IMR-90 (cell line): ENCODE results near the gene SRSF3. TPM values are rescaled to one million over a fixed set of nuclear protein-coding genes. Genes with fewer than 3 reads are reported as not detected.

ENCODE experiments used
- ATAC-seq: fragments of 200-7000 bp; cut with Tn5 transposase; 2 replicates; pipeline ENCODE4 v1.9.1; 2020; ENCODE audit warnings: low read depth, mild to moderate bottlenecking, moderate library complexity
- BruUV-seq: library from RNA; stranded (reverse); fragments of 400-500 nt; replicated peaks from 2 replicates; lab custom pipeline; 2021; lab: Mats Ljungman, UMichigan
- CTCF ChIA-PET: fragments of 300-600 bp; formaldehyde crosslinking; extraction: SDS; loops from one replicate; lab custom pipeline; 2021; ENCODE audit warnings: antibody characterized with exemption; lab: Yijun Ruan, JAX
- POLR2A ChIA-PET: fragments of 300-600 bp; sonication (Branson Sonifier 250); formaldehyde crosslinking; loops from one replicate; lab custom pipeline; 2022; ENCODE audit warnings: antibody characterized with exemption; ENCODE audit not compliant: unreplicated experiment; lab: Charles Lee
- DNase-seq: peaks from one replicate; pipeline ENCODE4 v3.0.0; 2013
- H2AFZ ChIP-seq: replicated peaks from 2 replicates; pipeline ENCODE3; 2013; ENCODE audit warnings: low read length, mild to moderate bottlenecking; ENCODE audit not compliant: poor library complexity
- H2AK5ac ChIP-seq: 2 replicates; pipeline ENCODE4 v1.6.1; 2013; ENCODE audit warnings: low read depth, low read length, inconsistent platforms
- H2AK9ac ChIP-seq: replicated peaks from 2 replicates; pipeline ENCODE3; 2013; ENCODE audit warnings: mild to moderate bottlenecking, low read depth, low read length, moderate library complexity; ENCODE audit not compliant: poor library complexity
- H2BK120ac ChIP-seq: 2 replicates; pipeline ENCODE4 v1.6.1; 2013; ENCODE audit warnings: low read depth, low read length, inconsistent platforms
- H2BK15ac ChIP-seq: 3 replicates; pipeline ENCODE4 v1.6.1; 2013; ENCODE audit warnings: low read depth, low read length, inconsistent platforms
- H2BK20ac ChIP-seq: 2 replicates; pipeline ENCODE4 v1.6.1; 2013; ENCODE audit warnings: low read depth, mild to moderate bottlenecking, inconsistent platforms, low read length, moderate library complexity
- H2BK5ac ChIP-seq: 2 replicates; pipeline ENCODE4 v1.6.1; 2013; ENCODE audit warnings: mild to moderate bottlenecking, low read depth, low read length, inconsistent platforms; ENCODE audit not compliant: poor library complexity, severe bottlenecking
- H3K14ac ChIP-seq: replicated peaks from 2 replicates; pipeline ENCODE4 v1.6.1; 2013; ENCODE audit warnings: low read depth, low read length, inconsistent platforms
- H3K18ac ChIP-seq: 2 replicates; pipeline ENCODE4 v1.6.1; 2013; ENCODE audit warnings: low read depth, low read length, control low read depth
- H3K23ac ChIP-seq: 2 replicates; pipeline ENCODE4 v1.6.1; 2013; ENCODE audit warnings: low read depth, low read length, inconsistent platforms
- H3K27ac ChIP-seq: 2 replicates; pipeline ENCODE4 v1.5.1; 2013; ENCODE audit warnings: mild to moderate bottlenecking, control low read depth, low read length; ENCODE audit not compliant: insufficient read depth
- H3K27me3 ChIP-seq: 2 replicates; pipeline ENCODE4 v1.6.1; 2013; ENCODE audit warnings: low read length; ENCODE audit not compliant: control insufficient read depth, insufficient read depth
- H3K36me3 ChIP-seq: 2 replicates; pipeline ENCODE4 v1.6.1; 2013; ENCODE audit warnings: low read length, mixed read lengths; ENCODE audit not compliant: control insufficient read depth, insufficient read depth
- H3K4ac ChIP-seq: 2 replicates; pipeline ENCODE4 v1.6.1; 2013; ENCODE audit warnings: low read depth, low read length, inconsistent platforms
- H3K4me1 ChIP-seq: 2 replicates; pipeline ENCODE4 v1.6.1; 2013; ENCODE audit warnings: low read length, mixed read lengths; ENCODE audit not compliant: control insufficient read depth, insufficient read depth
- H3K4me2 ChIP-seq: 2 replicates; pipeline ENCODE4 v1.6.1; 2013; ENCODE audit warnings: low read depth, mild to moderate bottlenecking, control low read depth, low read length, moderate library complexity
- H3K4me3 ChIP-seq: 2 replicates; pipeline ENCODE4 v1.5.1; 2013; ENCODE audit warnings: low read depth, mild to moderate bottlenecking, control low read depth, low read length, moderate library complexity; ENCODE audit not compliant: insufficient read depth
- H3K56ac ChIP-seq: 2 replicates; pipeline ENCODE4 v1.6.1; 2013; ENCODE audit warnings: low read length, inconsistent platforms; ENCODE audit not compliant: insufficient read depth; ENCODE audit errors: extremely low read depth
- H3K79me1 ChIP-seq, 2 experiments: 2 replicates each; pipeline ENCODE4 v1.6.1; 2013; ENCODE audit warnings: low read length in 2 of 2, inconsistent platforms in 1 of 2, low read depth in 1 of 2
- H3K9ac ChIP-seq: 2 replicates; pipeline ENCODE4 v1.6.1; 2013; ENCODE audit warnings: low read depth, low read length, control low read depth
- H3K9me1 ChIP-seq: 2 replicates; pipeline ENCODE4 v1.6.1; 2013; ENCODE audit warnings: low read length, inconsistent platforms; ENCODE audit not compliant: insufficient read depth
- H3K9me3 ChIP-seq: 2 replicates; pipeline ENCODE4 v1.6.1; 2013; ENCODE audit warnings: low read length; ENCODE audit not compliant: control insufficient read depth, insufficient read depth
- H4K20me1 ChIP-seq: 2 replicates; pipeline ENCODE4 v1.6.1; 2013; ENCODE audit warnings: low read length, inconsistent platforms; ENCODE audit not compliant: insufficient read depth
- H4K5ac ChIP-seq: 2 replicates; pipeline ENCODE4 v1.6.1; 2013; ENCODE audit warnings: mild to moderate bottlenecking, low read depth, low read length, control low read depth
- H4K8ac ChIP-seq, 2 experiments: 2 replicates each; pipeline ENCODE4 v1.6.1; 2013; ENCODE audit warnings: low read depth in 2 of 2, low read length in 2 of 2, control low read depth in 1 of 2, inconsistent platforms in 1 of 2
- H4K91ac ChIP-seq: 2 replicates; pipeline ENCODE4 v1.6.1; 2013; ENCODE audit warnings: low read depth, low read length, inconsistent platforms; ENCODE audit not compliant: insufficient read depth
- BHLHE40 ChIP-seq: fragments of 150-350 bp; IDR thresholded peaks from 2 replicates; pipeline ENCODE4 v1.6.1; 2016; ENCODE audit warnings: mild to moderate bottlenecking, low read depth, low read length
- CEBPB ChIP-seq: IDR thresholded peaks from 2 replicates; pipeline ENCODE4 v1.6.1; 2012; ENCODE audit warnings: low read depth, low read length, improper control_type of control experiment
- FOS ChIP-seq: fragments of 150-350 bp; IDR thresholded peaks from 2 replicates; pipeline ENCODE4 v1.6.1; 2016; ENCODE audit warnings: low read depth, low read length
- MAFK ChIP-seq: IDR thresholded peaks from 2 replicates; pipeline ENCODE4 v1.6.1; 2012; ENCODE audit warnings: low read depth, low read length, improper control_type of control experiment
- MAZ ChIP-seq: IDR thresholded peaks from 2 replicates; pipeline ENCODE4 v1.6.1; 2012; ENCODE audit warnings: low read depth, mild to moderate bottlenecking, low read length, improper control_type of control experiment, moderate library complexity, borderline replicate concordance
- NFE2L2 ChIP-seq: fragments of 150-350 bp; IDR thresholded peaks from 2 replicates; pipeline ENCODE4 v1.6.1; 2016; ENCODE audit warnings: low read depth, mild to moderate bottlenecking, low read length
- RAD21 ChIP-seq: IDR thresholded peaks from 2 replicates; pipeline ENCODE4 v1.6.1; 2012; ENCODE audit warnings: low read length, improper control_type of control experiment
- SMC3 ChIP-seq: fragments of 150-350 bp; IDR thresholded peaks from 2 replicates; pipeline ENCODE4 v1.6.1; 2016; ENCODE audit warnings: low read depth, mild to moderate bottlenecking, antibody characterized with exemption, low read length, moderate library complexity
- WGBS, 2 experiments: methylation state at CpG; one replicate each; pipeline versions ENCODE4 v1.1.5 to v1.1.7; 2013; ENCODE audit warnings: missing lambda C conversion rate in 2 of 2; ENCODE audit not compliant: insufficient read length in 1 of 2; ENCODE audit errors: extremely low coverage in 2 of 2; 5-methylcytosine and 5-hydroxymethylcytosine counted together
- dilution Hi-C: fragments of 300-500 bp; cut with HindIII; formaldehyde crosslinking; loops from one replicate; pipeline ENCODE4 v1.14.3; 2018; ENCODE audit warnings: low sequenced_read_pairs; ENCODE audit not compliant: unreplicated experiment
- in situ Hi-C: fragments of 300-500 bp; cut with MboI; formaldehyde crosslinking; loops from 3 replicates; pipeline ENCODE4 v1.14.3; 2019; ENCODE audit warnings: low sequenced_read_pairs, inconsistent platforms, mixed read lengths
- intact Hi-C: fragments of 100-400 bp; cut with micrococcal nuclease; formaldehyde crosslinking; loops from 2 replicates; pipeline ENCODE4 v1.10.0; 2022
- polyA plus RNA-seq, 3 experiments: library from polyadenylated mRNA; depleted of rRNA; stranded (reverse); fragments of >200 nt; gene quantifications; 2 replicates each; pipeline ENCODE4 v1.2.3, GENCODE V29; 2012; ENCODE audit warnings: low replicate concordance in 1 of 3
- total RNA-seq: library from RNA; depleted of rRNA; stranded (reverse); fragments of >200 nt; gene quantifications from 2 replicates; pipeline ENCODE4 v1.2.3, GENCODE V29; 2012
- TF ChIP-seq, protein P1 (sequence below): fragments of 150-350 bp; IDR thresholded peaks from 2 replicates; pipeline ENCODE4 v1.6.1; 2017; ENCODE audit warnings: mild to moderate bottlenecking, antibody characterized with exemption, low read length, low read depth
- TF ChIP-seq, protein P2 (sequence below): fragments of 150-350 bp; IDR thresholded peaks from 2 replicates; pipeline ENCODE4 v1.6.1; 2016; ENCODE audit warnings: low read depth, mild to moderate bottlenecking, low read length, moderate library complexity, borderline replicate concordance

The SRSF3 gene
- total and polyA plus RNA-seq, 2 of the 4 experiments (the other 2 are of a cell fraction) = 237 to 297 TPM

- H4K5ac ChIP-seq = no peak overlapping the region
- H2AFZ ChIP-seq = no peak overlapping the region
- H3K9me1 ChIP-seq = peaks cover 19% of the 10 kb centered on the region
- intact Hi-C loops = no loop called here
- H2BK120ac ChIP-seq = no peak overlapping the region
- H3K4me1 ChIP-seq = peaks cover 20% of the 10 kb centered on the region
- no TSS peak for BruUV-seq
- peaks cover 23 to 74% of the 10 kb centered on the region in 2 experiments for H3K79me1 ChIP-seq
- H4K8ac ChIP-seq = no peak overlapping the region
- no peak overlapping the region for H3K23ac ChIP-seq
- no peaks in the 10 kb centered on the region for H3K27me3 ChIP-seq
- TF ChIP-seq SMC3 (no peak), FOS (no peak), RAD21 (no peak), NFE2L2 (no peak), MAZ (no peak), BHLHE40 (no peak), MAFK (no peak), CEBPB (no peak)
- TF ChIP-seq, protein P1, sequence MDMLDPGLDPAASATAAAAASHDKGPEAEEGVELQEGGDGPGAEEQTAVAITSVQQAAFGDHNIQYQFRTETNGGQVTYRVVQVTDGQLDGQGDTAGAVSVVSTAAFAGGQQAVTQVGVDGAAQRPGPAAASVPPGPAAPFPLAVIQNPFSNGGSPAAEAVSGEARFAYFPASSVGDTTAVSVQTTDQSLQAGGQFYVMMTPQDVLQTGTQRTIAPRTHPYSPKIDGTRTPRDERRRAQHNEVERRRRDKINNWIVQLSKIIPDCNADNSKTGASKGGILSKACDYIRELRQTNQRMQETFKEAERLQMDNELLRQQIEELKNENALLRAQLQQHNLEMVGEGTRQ = no peak
- TF ChIP-seq, protein P2, sequence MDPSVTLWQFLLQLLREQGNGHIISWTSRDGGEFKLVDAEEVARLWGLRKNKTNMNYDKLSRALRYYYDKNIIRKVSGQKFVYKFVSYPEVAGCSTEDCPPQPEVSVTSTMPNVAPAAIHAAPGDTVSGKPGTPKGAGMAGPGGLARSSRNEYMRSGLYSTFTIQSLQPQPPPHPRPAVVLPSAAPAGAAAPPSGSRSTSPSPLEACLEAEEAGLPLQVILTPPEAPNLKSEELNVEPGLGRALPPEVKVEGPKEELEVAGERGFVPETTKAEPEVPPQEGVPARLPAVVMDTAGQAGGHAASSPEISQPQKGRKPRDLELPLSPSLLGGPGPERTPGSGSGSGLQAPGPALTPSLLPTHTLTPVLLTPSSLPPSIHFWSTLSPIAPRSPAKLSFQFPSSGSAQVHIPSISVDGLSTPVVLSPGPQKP = no peak
- no peak for ATAC-seq
- no peak overlapping the region for H3K27ac ChIP-seq
- no peak overlapping the region for H2BK20ac ChIP-seq
- no peak overlapping the region for H3K4me2 ChIP-seq
- H3K4ac ChIP-seq = no peak overlapping the region
- no peak overlapping the region for H3K4me3 ChIP-seq
- H4K20me1 ChIP-seq = peaks cover 99% of the 10 kb centered on the region
- POLR2A ChIA-PET = interaction anchor here (0.5 kb wide), 1 partner anchor 87 kb away, joined by 4 read pairs; no protein-coding TSS in a partner anchor
- peaks cover 74% of the 10 kb centered on the region for H3K36me3 ChIP-seq
- dilution Hi-C loops = no loop called here
- H3K9me3 ChIP-seq = no peaks in the 10 kb centered on the region
- no peak overlapping the region for H2BK5ac ChIP-seq
- H2AK5ac ChIP-seq = no peak overlapping the region
- H2BK15ac ChIP-seq = no peak overlapping the region
- no peak overlapping the region for H3K18ac ChIP-seq
- H2AK9ac ChIP-seq = no peak overlapping the region
- no peak for DNase-seq
- WGBS, 2 experiments = no CpG with 5 or more reads among the region's 3 CpGs
- H3K14ac ChIP-seq = no peak overlapping the region
- in situ Hi-C loops = no loop called here
- no peak overlapping the region for H3K9ac ChIP-seq
- CTCF ChIA-PET = no interaction called here
- H4K91ac ChIP-seq = no peak overlapping the region
- H3K56ac ChIP-seq = no peak overlapping the region
Measured at GRCh38 chr6:36603222-36604089, 9.3 kb downstream of the SRSF3 start.
